HL-60 (cell line): ENCODE measurements around the gene DPH6.

Experiments
- DNase-seq, 2 experiments: peaks; one replicate each; pipeline ENCODE4 v3.0.0-alpha.2; 2010 to 2020; ENCODE audit warnings: low read depth in 1 of 2, low spot score in 1 of 2
- H3K27ac ChIP-seq: fragments of 250-450 bp; sonication (Bioruptor Pico); replicated peaks from 2 replicates; pipeline ENCODE4 v1.5.1; 2020; ENCODE audit warnings: mild to moderate bottlenecking, moderate library complexity
- H3K27me3 ChIP-seq: fragments of 250-450 bp; sonication (Bioruptor Pico); 2 replicates; pipeline ENCODE4 v1.5.1; 2021; ENCODE audit warnings: mild to moderate bottlenecking, moderate library complexity; ENCODE audit not compliant: insufficient read depth, poor library complexity, severe bottlenecking
- H3K4me3 ChIP-seq: replicated peaks from 2 replicates; pipeline ENCODE4 v1.5.1; 2011; ENCODE audit warnings: mild to moderate bottlenecking, control low read depth, low read length; ENCODE audit not compliant: insufficient read depth
- CTCF ChIP-seq: IDR thresholded peaks from one replicate; pipeline ENCODE4 v1.5.1; 2011; ENCODE audit warnings: low read length, control low read depth, inconsistent platforms; ENCODE audit not compliant: insufficient read depth
- GABPA ChIP-seq: IDR thresholded peaks from 2 replicates; pipeline ENCODE4 v1.6.1; 2012; ENCODE audit warnings: low read depth
- POLR2AphosphoS5 ChIP-seq: IDR thresholded peaks from 2 replicates; pipeline ENCODE4 v1.6.1; 2012; ENCODE audit warnings: low read depth
- REST ChIP-seq: IDR thresholded peaks from 2 replicates; pipeline ENCODE4 v1.6.1; 2012; ENCODE audit warnings: low read depth; ENCODE audit not compliant: insufficient replicate concordance
- SPI1 ChIP-seq: IDR thresholded peaks from 2 replicates; pipeline ENCODE4 v1.6.1; 2012; ENCODE audit warnings: low read depth, mild to moderate bottlenecking, borderline replicate concordance

Gene DPH6

GRCh38 chr15:35374661-35375060, 171.3 kb downstream of the DPH6 start:
- TF ChIP-seq POLR2AphosphoS5 (no peak), REST (no peak), GABPA (no peak), SPI1 (no peak), CTCF (no peak)
- Histone ChIP-seq H3K27ac (no peak overlapping the region), H3K27me3 (no peaks in the 10 kb centered on the region), H3K4me3 (no peak overlapping the region)
- no peak for DNase-seq

- H3K4me3 ChIP-seq: no peak overlapping the region
- TF ChIP-seq CTCF: no peak
- TF ChIP-seq GABPA: no peak
- TF ChIP-seq SPI1: no peak
- TF ChIP-seq POLR2AphosphoS5: no peak
- TF ChIP-seq REST: no peak
- H3K27ac ChIP-seq: no peak overlapping the region
- no peak for DNase-seq
- no peaks in the 10 kb centered on the region for H3K27me3 ChIP-seq
Measured at GRCh38 chr15:35362195-35362829, 183.7 kb downstream of the DPH6 start.

GRCh38 chr15:35358824-35359223, 187.1 kb downstream of the DPH6 start:
- H3K4me3 ChIP-seq: no peak overlapping the region
- TF ChIP-seq POLR2AphosphoS5 (no peak), CTCF (no peak), REST (no peak), GABPA (no peak), SPI1 (no peak)
- no peak for DNase-seq
- H3K27ac ChIP-seq: no peak overlapping the region
- H3K27me3 ChIP-seq: no peaks in the 10 kb centered on the region
